Mononuclear cell (primary cell): ENCODE measurements around the gene KIFC1. TPM values are rescaled to one million over a fixed set of nuclear protein-coding genes. Genes with fewer than 3 reads are reported as not detected.
"Not testable (repeated sequence)": the region's sequence is repeated elsewhere in the genome, so short reads cannot be mapped to it uniquely, and the experiment has no call there.

ENCODE experiments used
- H3K27me3 ChIP-seq: 2 replicates; pipeline ENCODE4 v1.6.0; 2011; ENCODE audit warnings: low read length, control low read depth; ENCODE audit not compliant: insufficient read depth
- H3K4me1 ChIP-seq: 2 replicates; pipeline ENCODE4 v1.5.1; 2011; ENCODE audit warnings: mild to moderate bottlenecking, low read length, control low read depth; ENCODE audit not compliant: insufficient read depth
- H3K4me3 ChIP-seq: 2 replicates; pipeline ENCODE4 v1.5.1; 2011; ENCODE audit warnings: mild to moderate bottlenecking, low read length, moderate library complexity
- H3K9me3 ChIP-seq: 2 replicates; pipeline ENCODE4 v1.5.1; 2011; ENCODE audit warnings: low read depth, mild to moderate bottlenecking, control low read depth, low read length
- total RNA-seq: library from RNA; depleted of rRNA; stranded (reverse); fragments of >200 nt; gene quantifications from one replicate; pipeline ENCODE4 v1.2.3, GENCODE V29; 2012

Gene KIFC1
- 0.94 TPM for total RNA-seq

GRCh38 chr6:33391278-33391921, at the start of gene KIFC1:
TSS of gene KIFC1 (plus strand) at chr6:33391823. CDS start at chr6:33391986, 163 bp downstream.
- Histone ChIP-seq H3K27me3 (no peaks in the 10 kb centered on the region), H3K4me1 (peaks cover 32% of the 10 kb centered on the region), H3K4me3 (peak within 1 kb of the TSS; percentile 57), H3K9me3 (no peaks in the 10 kb centered on the region)

DNA sequence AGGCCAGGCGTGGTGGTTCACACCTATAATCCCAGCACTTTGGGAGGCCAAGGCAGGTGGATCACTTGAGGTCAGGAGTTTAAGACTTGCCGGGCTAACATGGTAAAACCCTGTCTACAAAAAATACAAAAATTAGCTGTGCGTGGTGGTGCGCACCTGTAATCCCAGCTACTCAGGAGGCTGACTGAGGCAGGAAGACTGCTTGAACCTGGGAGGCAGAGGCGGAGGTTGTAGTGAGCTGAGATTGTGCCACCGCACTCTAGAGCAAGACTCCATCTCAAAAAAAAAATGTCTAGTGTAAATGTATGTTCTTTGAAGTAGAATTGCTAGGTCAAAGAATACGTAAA, 48.0 kb upstream of the KIFC1 start:
- not testable (repeated sequence) for H3K27me3 ChIP-seq, H3K9me3 ChIP-seq, H3K4me3 ChIP-seq
- peaks cover 41% of the 10 kb centered on the region for H3K4me1 ChIP-seq

GRCh38 chr6:33343953-33344611, 47.5 kb upstream of the KIFC1 start:
- no peaks in the 10 kb centered on the region for H3K9me3 ChIP-seq
- no peaks in the 10 kb centered on the region for H3K27me3 ChIP-seq
- H3K4me3 ChIP-seq: no peak overlapping the region
- peaks cover 41% of the 10 kb centered on the region for H3K4me1 ChIP-seq

DNA sequence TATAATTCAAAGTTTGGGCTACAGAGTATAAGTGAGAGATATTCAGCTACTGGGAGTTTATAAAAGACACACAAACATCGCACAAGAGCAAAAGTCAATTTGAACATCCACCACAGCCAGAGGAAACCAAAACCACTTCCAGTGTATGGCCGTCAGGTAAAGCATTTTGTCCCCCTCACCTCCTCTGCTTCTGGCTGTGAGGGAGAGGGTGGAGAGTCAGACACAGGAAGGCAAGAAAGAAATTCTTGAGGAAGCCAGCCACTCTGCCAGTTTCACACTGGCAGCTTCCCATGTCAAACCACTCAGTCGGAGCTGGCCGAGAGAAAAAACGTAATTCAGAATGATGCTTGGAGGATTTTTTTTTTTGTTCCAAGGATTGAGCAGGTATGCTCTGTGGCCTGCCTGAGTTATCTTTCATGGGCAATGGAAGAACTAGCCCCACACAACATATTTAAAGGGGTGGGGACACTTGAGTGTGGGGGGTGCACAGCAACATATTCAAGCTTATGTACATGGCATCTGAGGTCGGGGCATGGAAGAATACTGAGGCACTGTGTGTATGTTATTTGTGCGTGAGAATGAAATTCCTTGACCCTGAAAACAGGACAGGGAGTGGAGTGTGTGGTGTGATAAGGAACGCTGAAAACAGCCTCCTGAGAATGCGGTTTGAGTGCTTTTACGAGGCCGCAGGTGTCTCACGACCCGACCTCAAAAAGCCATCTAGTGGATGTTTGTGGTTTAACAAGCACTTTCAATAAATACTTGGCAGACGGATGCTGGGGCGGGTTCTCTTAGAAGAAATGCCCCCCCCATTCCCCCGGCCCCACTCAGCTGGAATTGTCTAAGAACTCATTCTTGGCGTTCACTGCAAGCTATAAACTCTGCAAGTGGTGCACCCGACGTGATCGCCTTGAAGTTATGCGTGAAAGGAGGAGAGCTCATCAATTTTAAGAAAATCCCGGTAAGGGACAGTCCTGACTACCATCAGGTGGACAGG, 46.6 kb upstream of the KIFC1 start:
- H3K9me3 ChIP-seq: no peaks in the 10 kb centered on the region
- peaks cover 41% of the 10 kb centered on the region for H3K4me1 ChIP-seq
- no peak overlapping the region for H3K4me3 ChIP-seq
- no peaks in the 10 kb centered on the region for H3K27me3 ChIP-seq

GRCh38 chr6:33346972-33347371, 44.7 kb upstream of the KIFC1 start:
- H3K4me3 ChIP-seq, H3K9me3 ChIP-seq, H3K27me3 ChIP-seq: not testable (repeated sequence)
- H3K4me1 ChIP-seq: peaks cover 38% of the 10 kb centered on the region

- Histone ChIP-seq H3K9me3 (no peaks in the 10 kb centered on the region), H3K4me3 (no peak overlapping the region), H3K4me1 (peaks cover 30% of the 10 kb centered on the region), H3K27me3 (no peaks in the 10 kb centered on the region)
Measured at GRCh38 chr6:33347816-33348215, 43.8 kb upstream of the KIFC1 start.

GRCh38 chr6:33355860-33356259, 35.8 kb upstream of the KIFC1 start:
- not testable (repeated sequence) for H3K4me1 ChIP-seq, H3K9me3 ChIP-seq, H3K27me3 ChIP-seq, H3K4me3 ChIP-seq

DNA sequence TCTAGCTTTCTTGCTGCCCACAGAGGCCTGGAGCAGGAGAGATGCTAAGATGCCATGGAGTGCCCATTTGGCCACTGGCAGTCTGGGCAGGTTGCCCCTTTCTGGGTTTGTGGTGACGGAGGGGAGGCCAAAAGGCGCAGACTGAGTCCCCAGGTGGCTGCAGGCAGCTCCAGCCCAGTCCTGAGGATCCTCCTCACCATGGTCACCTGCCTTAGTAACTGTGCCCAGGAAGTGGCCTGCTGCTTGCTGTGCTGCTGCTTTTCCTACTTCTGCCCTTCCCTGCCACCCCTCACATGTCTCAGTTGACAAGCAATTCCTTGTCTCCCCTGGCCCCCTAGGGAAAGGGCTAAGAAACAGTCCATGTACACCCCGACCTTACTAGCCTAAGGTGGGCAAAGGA, 35.3 kb upstream of the KIFC1 start:
- Histone ChIP-seq H3K4me1 (no peaks in the 10 kb centered on the region), H3K9me3 (no peaks in the 10 kb centered on the region), H3K27me3 (no peaks in the 10 kb centered on the region), H3K4me3 (no peak overlapping the region)

- H3K9me3 ChIP-seq, H3K4me3 ChIP-seq, H3K4me1 ChIP-seq: not testable (repeated sequence)
Measured at GRCh38 chr6:33357160-33357871, 34.3 kb upstream of the KIFC1 start.

GRCh38 chr6:33359331-33359730, 32.3 kb upstream of the KIFC1 start:
- Histone ChIP-seq H3K27me3 (no peaks in the 10 kb centered on the region), H3K4me3 (no peak overlapping the region), H3K9me3 (no peaks in the 10 kb centered on the region)

More at GRCh38 chr6:33357160-33357871, 34.3 kb upstream of the KIFC1 start:
- H3K27me3 ChIP-seq: not testable (repeated sequence)

GRCh38 chr6:33363486-33363885, 28.1 kb upstream of the KIFC1 start:
- not testable (repeated sequence) for H3K9me3 ChIP-seq, H3K4me1 ChIP-seq, H3K27me3 ChIP-seq, H3K4me3 ChIP-seq

More at GRCh38 chr6:33359331-33359730, 32.3 kb upstream of the KIFC1 start:
- H3K4me1 ChIP-seq: no peaks in the 10 kb centered on the region

DNA sequence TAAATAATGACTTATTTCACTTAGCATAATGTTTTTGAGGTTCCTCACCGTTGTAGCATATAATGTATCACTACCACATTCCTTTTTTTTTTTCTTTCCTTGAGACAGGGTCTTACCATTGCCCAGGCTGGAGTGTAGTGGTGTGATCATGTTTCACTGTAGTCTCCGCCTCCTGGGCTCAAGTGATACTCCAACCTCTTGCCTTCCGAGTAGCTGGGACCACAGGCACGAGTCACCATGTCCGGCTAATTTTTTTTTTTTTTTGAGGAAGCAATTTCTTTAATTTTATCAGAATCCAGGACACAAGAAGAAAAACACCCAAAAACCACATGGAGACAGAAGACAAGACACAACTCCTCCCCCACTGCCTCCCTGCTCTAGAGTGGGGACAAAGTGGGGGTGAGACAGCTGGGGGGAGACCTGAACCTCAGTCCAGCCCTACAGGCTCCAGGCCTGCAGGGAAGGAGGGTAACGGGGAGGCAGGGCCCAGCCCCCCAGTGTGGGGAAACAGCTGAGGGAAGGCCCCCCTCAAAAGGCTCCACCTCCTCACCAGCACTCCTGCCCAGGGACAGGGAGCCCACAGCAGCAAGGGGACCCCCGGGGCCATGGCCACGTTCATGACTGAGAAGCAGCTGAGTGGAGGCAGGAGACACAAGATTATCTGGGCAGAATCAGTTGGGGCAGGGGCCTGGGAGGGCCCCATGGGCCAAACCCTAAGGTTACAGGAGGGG, 27.0 kb upstream of the KIFC1 start:
- not testable (repeated sequence) for H3K9me3 ChIP-seq, H3K4me3 ChIP-seq, H3K4me1 ChIP-seq, H3K27me3 ChIP-seq

GRCh38 chr6:33365206-33365971, 26.2 kb upstream of the KIFC1 start:
- H3K4me1 ChIP-seq, H3K27me3 ChIP-seq, H3K4me3 ChIP-seq, H3K9me3 ChIP-seq: not testable (repeated sequence)
